Brain microvascular endothelial cell (primary cell): ENCODE measurements around the gene MANSC4.
A peak's percentile ranks its signal among the peaks of the same experiment; 100 is the strongest.

Experiments used
- DNase-seq: peaks from one replicate; pipeline ENCODE4 v3.0.0-alpha.2; 2020
- H3K27ac ChIP-seq: fragments of 250-450 bp; sonication (Bioruptor Pico); 2 replicates; pipeline ENCODE4 v1.5.1; 2020; ENCODE audit warnings: mild to moderate bottlenecking, moderate library complexity
- H3K27me3 ChIP-seq: fragments of 250-450 bp; sonication (Bioruptor Pico); replicated peaks from 2 replicates; pipeline ENCODE4 v1.5.1; 2020; ENCODE audit warnings: mild to moderate bottlenecking
- H3K36me3 ChIP-seq: fragments of 250-450 bp; sonication (Bioruptor Pico); replicated peaks from 2 replicates; pipeline ENCODE4 v1.5.1; 2020; ENCODE audit warnings: mild to moderate bottlenecking
- H3K4me3 ChIP-seq: 2 replicates; pipeline ENCODE4 v1.5.1; 2011; ENCODE audit warnings: low read depth, mild to moderate bottlenecking, control low read depth, low read length, moderate library complexity
- in situ Hi-C: cut with HindIII; loops from 2 replicates; pipeline ENCODE4 v1.10.0; 2017; ENCODE audit warnings: low sequenced_read_pairs, low pct_ligation_motif_present
- TF ChIP-seq, protein P1 (sequence below): IDR thresholded peaks from 2 replicates; pipeline ENCODE4 v1.5.1; 2011; ENCODE audit warnings: low read depth, mild to moderate bottlenecking, moderate library complexity, low read length, control low read depth, inconsistent platforms; ENCODE audit errors: missing control alignments

MANSC4 gene

DNA sequence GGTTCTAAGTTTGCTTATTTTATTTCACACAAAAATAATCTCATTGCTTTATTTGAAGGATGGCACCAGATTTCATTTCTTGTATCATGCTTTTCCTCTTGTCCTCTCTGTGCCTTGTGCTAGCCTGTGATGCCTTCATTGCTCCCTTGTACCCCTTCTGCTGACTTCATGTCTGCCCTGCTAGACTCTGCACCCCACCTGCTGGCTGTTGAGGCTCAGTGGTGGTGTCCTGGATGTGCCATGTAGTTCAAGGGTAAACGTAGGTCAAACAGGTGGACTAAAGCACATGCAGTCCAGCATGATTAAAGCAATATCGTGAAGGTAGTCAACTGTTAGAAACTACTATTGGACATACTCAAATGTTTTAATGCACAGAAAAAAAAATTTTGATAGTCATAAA lies 47.8 kb downstream of the MANSC4 start:
- TF ChIP-seq, protein P1, sequence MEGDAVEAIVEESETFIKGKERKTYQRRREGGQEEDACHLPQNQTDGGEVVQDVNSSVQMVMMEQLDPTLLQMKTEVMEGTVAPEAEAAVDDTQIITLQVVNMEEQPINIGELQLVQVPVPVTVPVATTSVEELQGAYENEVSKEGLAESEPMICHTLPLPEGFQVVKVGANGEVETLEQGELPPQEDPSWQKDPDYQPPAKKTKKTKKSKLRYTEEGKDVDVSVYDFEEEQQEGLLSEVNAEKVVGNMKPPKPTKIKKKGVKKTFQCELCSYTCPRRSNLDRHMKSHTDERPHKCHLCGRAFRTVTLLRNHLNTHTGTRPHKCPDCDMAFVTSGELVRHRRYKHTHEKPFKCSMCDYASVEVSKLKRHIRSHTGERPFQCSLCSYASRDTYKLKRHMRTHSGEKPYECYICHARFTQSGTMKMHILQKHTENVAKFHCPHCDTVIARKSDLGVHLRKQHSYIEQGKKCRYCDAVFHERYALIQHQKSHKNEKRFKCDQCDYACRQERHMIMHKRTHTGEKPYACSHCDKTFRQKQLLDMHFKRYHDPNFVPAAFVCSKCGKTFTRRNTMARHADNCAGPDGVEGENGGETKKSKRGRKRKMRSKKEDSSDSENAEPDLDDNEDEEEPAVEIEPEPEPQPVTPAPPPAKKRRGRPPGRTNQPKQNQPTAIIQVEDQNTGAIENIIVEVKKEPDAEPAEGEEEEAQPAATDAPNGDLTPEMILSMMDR, result peak; percentile 58
- in situ Hi-C loops, result no loop called here
- Histone ChIP-seq H3K27ac (no peak overlapping the region), H3K27me3 (no peaks in the 10 kb centered on the region), H3K4me3 (no peak overlapping the region), H3K36me3 (peaks cover 15% of the 10 kb centered on the region)
- DNase-seq, result no peak

DNA sequence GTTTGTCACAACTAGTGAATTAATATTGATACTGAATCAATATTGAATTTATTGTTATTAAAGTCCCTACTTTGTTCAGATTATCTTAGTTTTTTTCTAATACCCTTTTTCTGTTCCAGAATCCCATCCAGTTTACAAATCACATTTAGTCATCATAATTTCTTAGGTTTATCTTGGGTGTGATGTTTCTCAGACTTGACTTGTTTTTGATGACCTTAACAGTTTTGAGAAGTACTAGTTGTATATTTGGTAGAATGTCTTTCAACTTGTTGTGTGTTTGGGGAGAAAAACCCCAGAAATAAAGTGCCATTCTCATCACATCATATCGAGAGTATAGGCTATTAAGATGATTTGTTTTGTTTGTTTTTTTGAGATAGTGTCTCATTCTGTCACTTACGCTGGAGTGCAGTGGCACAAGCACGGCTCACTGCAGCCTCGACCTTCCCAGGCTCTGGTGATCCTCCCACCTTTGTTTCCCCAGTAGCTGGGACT lies 49.9 kb downstream of the MANSC4 start:
- in situ Hi-C loops, result no loop called here
- H3K36me3 ChIP-seq, result peaks cover 7% of the 10 kb centered on the region
- TF ChIP-seq, protein P1, result no peak
- no peak for DNase-seq
- no peak overlapping the region for H3K27ac ChIP-seq
- no peak overlapping the region for H3K4me3 ChIP-seq
- no peaks in the 10 kb centered on the region for H3K27me3 ChIP-seq

DNA sequence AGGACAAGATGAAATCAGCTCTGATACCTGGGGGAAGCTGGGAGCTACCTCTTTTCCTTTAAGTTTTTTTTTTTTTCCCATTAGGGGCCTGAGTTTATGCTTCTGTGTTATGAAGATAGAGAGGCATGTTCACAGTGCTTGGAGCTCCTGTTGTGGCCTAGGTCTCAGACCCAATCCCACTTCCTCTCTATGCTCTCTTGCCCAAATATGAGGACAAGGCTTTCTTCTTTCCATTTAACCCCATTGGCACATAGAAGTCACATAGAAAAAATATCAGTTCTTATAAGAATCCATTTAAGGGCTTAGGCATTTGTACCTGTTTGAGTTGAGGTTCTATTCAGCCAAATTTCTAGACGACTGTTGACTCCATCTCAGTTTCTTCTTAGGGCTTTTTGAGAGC lies 56.8 kb downstream of the MANSC4 start:
- Histone ChIP-seq H3K36me3 (peaks cover 20% of the 10 kb centered on the region), H3K4me3 (no peak overlapping the region), H3K27ac (no peak overlapping the region), H3K27me3 (no peaks in the 10 kb centered on the region)
- TF ChIP-seq, protein P1, result no peak
- in situ Hi-C loops, result no loop called here
- DNase-seq, result no peak
